Measurements from ENCODE around the gene CD6. TPM values are rescaled to one million over a fixed set of nuclear protein-coding genes. Genes with fewer than 3 reads are reported as not detected.

The CD6 gene
- total RNA-seq, 1 experiment from 2014 or later: not detected

GRCh38 chr11:60926500-60926899 lies 45.0 kb upstream of the CD6 start:
- Histone ChIP-seq H3K4me1 (ENCODE audit: low read length) (peaks cover 34% of the 10 kb centered on the region), H3K9ac (ENCODE audit: low read length) (no peak overlapping the region), H4K20me1 (ENCODE audit: insufficient read depth, low read depth, low read length) (no peaks in the 10 kb centered on the region), H3K9me3 (ENCODE audit: low read length) (no peaks in the 10 kb centered on the region), H3K79me2 (ENCODE audit: low read length) (no peaks in the 10 kb centered on the region), H3K27ac (ENCODE audit: low read length) (no peak overlapping the region), H3K36me3 (ENCODE audit: insufficient read depth, low read length) (no peaks in the 10 kb centered on the region), H3K4me2 (ENCODE audit: low read depth, low read length, poor library complexity, severe bottlenecking) (no peak overlapping the region), H3K9me2 (replicated peaks; ENCODE audit: insufficient read depth, low read length) (no peaks in the 10 kb centered on the region), H3K27me3 (ENCODE audit: low read length) (no peaks in the 10 kb centered on the region), H3K4me3 (ENCODE audit: low read length) (no peak overlapping the region), H2AFZ (ENCODE audit: low read length) (no peak overlapping the region)
- no peak for DNase-seq

- Histone ChIP-seq H3K27me3 (ENCODE audit: low read length) (no peaks in the 10 kb centered on the region), H3K9ac (ENCODE audit: low read length) (no peak overlapping the region), H4K20me1 (ENCODE audit: insufficient read depth, low read depth, low read length) (no peaks in the 10 kb centered on the region), H3K9me2 (replicated peaks; ENCODE audit: insufficient read depth, low read length) (no peaks in the 10 kb centered on the region), H3K9me3 (ENCODE audit: low read length) (no peaks in the 10 kb centered on the region), H3K27ac (ENCODE audit: low read length) (no peak overlapping the region), H3K36me3 (ENCODE audit: insufficient read depth, low read length) (no peaks in the 10 kb centered on the region), H3K4me3 (ENCODE audit: low read length) (no peak overlapping the region), H3K79me2 (ENCODE audit: low read length) (no peaks in the 10 kb centered on the region), H2AFZ (ENCODE audit: low read length) (no peak overlapping the region), H3K4me1 (ENCODE audit: low read length) (peaks cover 41% of the 10 kb centered on the region), H3K4me2 (ENCODE audit: low read depth, low read length, poor library complexity, severe bottlenecking) (no peak overlapping the region)
- DNase-seq: no peak
Measured at GRCh38 chr11:60927061-60927592, 44.4 kb upstream of the CD6 start.

GRCh38 chr11:60927600-60927999 lies 43.9 kb upstream of the CD6 start:
- Histone ChIP-seq H3K27me3 (ENCODE audit: low read length) (no peaks in the 10 kb centered on the region), H3K79me2 (ENCODE audit: low read length) (no peaks in the 10 kb centered on the region)

GRCh38 chr11:60928563-60929001 lies 42.9 kb upstream of the CD6 start:
- H3K4me2 ChIP-seq (ENCODE audit: low read depth, low read length, poor library complexity, severe bottlenecking): no peak overlapping the region
- no peaks in the 10 kb centered on the region for H3K79me2 ChIP-seq (ENCODE audit: low read length)
- H3K9ac ChIP-seq (ENCODE audit: low read length): no peak overlapping the region
- H3K36me3 ChIP-seq (ENCODE audit: insufficient read depth, low read length): no peaks in the 10 kb centered on the region
- DNase-seq: no peak
- no peaks in the 10 kb centered on the region for H3K9me2 ChIP-seq (replicated peaks; ENCODE audit: insufficient read depth, low read length)
- H3K27ac ChIP-seq (ENCODE audit: low read length): no peak overlapping the region
- H3K9me3 ChIP-seq (ENCODE audit: low read length): no peaks in the 10 kb centered on the region
- no peak overlapping the region for H2AFZ ChIP-seq (ENCODE audit: low read length)
- H3K27me3 ChIP-seq (ENCODE audit: low read length): no peaks in the 10 kb centered on the region
- H3K4me1 ChIP-seq (ENCODE audit: low read length): peaks cover 52% of the 10 kb centered on the region
- H4K20me1 ChIP-seq (ENCODE audit: insufficient read depth, low read depth, low read length): no peaks in the 10 kb centered on the region
- H3K4me3 ChIP-seq (ENCODE audit: low read length): no peak overlapping the region

More at GRCh38 chr11:60927600-60927999, 43.9 kb upstream of the CD6 start:
- H3K9me2 ChIP-seq (replicated peaks; ENCODE audit: insufficient read depth, low read length): no peaks in the 10 kb centered on the region
- H3K4me2 ChIP-seq (ENCODE audit: low read depth, low read length, poor library complexity, severe bottlenecking): no peak overlapping the region
- H3K27ac ChIP-seq (ENCODE audit: low read length): no peak overlapping the region
- H2AFZ ChIP-seq (ENCODE audit: low read length): no peak overlapping the region
- H3K4me1 ChIP-seq (ENCODE audit: low read length): peaks cover 45% of the 10 kb centered on the region
- no peak overlapping the region for H3K9ac ChIP-seq (ENCODE audit: low read length)
- H3K4me3 ChIP-seq (ENCODE audit: low read length): no peak overlapping the region
- no peak for DNase-seq
- H4K20me1 ChIP-seq (ENCODE audit: insufficient read depth, low read depth, low read length): no peaks in the 10 kb centered on the region
- H3K9me3 ChIP-seq (ENCODE audit: low read length): no peaks in the 10 kb centered on the region
- no peaks in the 10 kb centered on the region for H3K36me3 ChIP-seq (ENCODE audit: insufficient read depth, low read length)

- H3K4me1 ChIP-seq (ENCODE audit: low read length): peaks cover 42% of the 10 kb centered on the region
Measured at GRCh38 chr11:60929764-60930163, 41.7 kb upstream of the CD6 start.

GRCh38 chr11:60930394-60930793 lies 41.1 kb upstream of the CD6 start:
- no peak overlapping the region for H3K9ac ChIP-seq (ENCODE audit: low read length)
- no peaks in the 10 kb centered on the region for H3K9me2 ChIP-seq (replicated peaks; ENCODE audit: insufficient read depth, low read length)
- H4K20me1 ChIP-seq (ENCODE audit: insufficient read depth, low read depth, low read length): no peaks in the 10 kb centered on the region
- H3K79me2 ChIP-seq (ENCODE audit: low read length): no peaks in the 10 kb centered on the region
- no peak overlapping the region for H2AFZ ChIP-seq (ENCODE audit: low read length)
- DNase-seq: no peak
- no peak overlapping the region for H3K27ac ChIP-seq (ENCODE audit: low read length)
- H3K4me2 ChIP-seq (ENCODE audit: low read depth, low read length, poor library complexity, severe bottlenecking): no peak overlapping the region
- peaks cover 35% of the 10 kb centered on the region for H3K4me1 ChIP-seq (ENCODE audit: low read length)
- no peaks in the 10 kb centered on the region for H3K9me3 ChIP-seq (ENCODE audit: low read length)
- H3K36me3 ChIP-seq (ENCODE audit: insufficient read depth, low read length): no peaks in the 10 kb centered on the region
- no peaks in the 10 kb centered on the region for H3K27me3 ChIP-seq (ENCODE audit: low read length)
- H3K4me3 ChIP-seq (ENCODE audit: low read length): no peak overlapping the region

More at GRCh38 chr11:60929764-60930163, 41.7 kb upstream of the CD6 start:
- Histone ChIP-seq H3K9me3 (ENCODE audit: low read length) (no peaks in the 10 kb centered on the region), H3K4me2 (ENCODE audit: low read depth, low read length, poor library complexity, severe bottlenecking) (no peak overlapping the region), H3K27me3 (ENCODE audit: low read length) (no peaks in the 10 kb centered on the region), H3K36me3 (ENCODE audit: insufficient read depth, low read length) (no peaks in the 10 kb centered on the region), H3K4me3 (ENCODE audit: low read length) (no peak overlapping the region), H3K27ac (ENCODE audit: low read length) (no peak overlapping the region), H3K9ac (ENCODE audit: low read length) (no peak overlapping the region), H3K79me2 (ENCODE audit: low read length) (no peaks in the 10 kb centered on the region), H4K20me1 (ENCODE audit: insufficient read depth, low read depth, low read length) (no peaks in the 10 kb centered on the region), H2AFZ (ENCODE audit: low read length) (no peak overlapping the region), H3K9me2 (replicated peaks; ENCODE audit: insufficient read depth, low read length) (no peaks in the 10 kb centered on the region)
- DNase-seq: no peak

GRCh38 chr11:60931917-60932316 lies 39.6 kb upstream of the CD6 start:
- H2AFZ ChIP-seq (ENCODE audit: low read length): peak overlapping the region; percentile 88; the same call in 1 of the 2 replicates
- peak overlapping the region; percentile 56 for H3K4me3 ChIP-seq (ENCODE audit: low read length)
- H4K20me1 ChIP-seq (ENCODE audit: insufficient read depth, low read depth, low read length): no peaks in the 10 kb centered on the region
- no peaks in the 10 kb centered on the region for H3K9me2 ChIP-seq (replicated peaks; ENCODE audit: insufficient read depth, low read length)
- peak overlapping the region; percentile 97 for H3K27ac ChIP-seq (ENCODE audit: low read length)
- no peaks in the 10 kb centered on the region for H3K79me2 ChIP-seq (ENCODE audit: low read length)
- no peaks in the 10 kb centered on the region for H3K36me3 ChIP-seq (ENCODE audit: insufficient read depth, low read length)
- H3K9ac ChIP-seq (ENCODE audit: low read length): peak overlapping the region; percentile 69
- peaks cover 28% of the 10 kb centered on the region for H3K4me1 ChIP-seq (ENCODE audit: low read length)
- H3K27me3 ChIP-seq (ENCODE audit: low read length): no peaks in the 10 kb centered on the region
- DNase-seq: peak; percentile 80
- peak overlapping the region; percentile 79 for H3K4me2 ChIP-seq (ENCODE audit: low read depth, low read length, poor library complexity, severe bottlenecking)
- H3K9me3 ChIP-seq (ENCODE audit: low read length): no peaks in the 10 kb centered on the region

GRCh38 chr11:60932605-60933356 lies 38.7 kb upstream of the CD6 start:
- Histone ChIP-seq H2AFZ (ENCODE audit: low read length) (no peak overlapping the region), H4K20me1 (ENCODE audit: insufficient read depth, low read depth, low read length) (no peaks in the 10 kb centered on the region), H3K27me3 (ENCODE audit: low read length) (no peaks in the 10 kb centered on the region), H3K36me3 (ENCODE audit: insufficient read depth, low read length) (no peaks in the 10 kb centered on the region), H3K4me3 (ENCODE audit: low read length) (no peak overlapping the region; the same call in none of the 2 replicates), H3K4me1 (ENCODE audit: low read length) (peaks cover 28% of the 10 kb centered on the region), H3K9me3 (ENCODE audit: low read length) (no peaks in the 10 kb centered on the region), H3K79me2 (ENCODE audit: low read length) (no peaks in the 10 kb centered on the region), H3K9ac (ENCODE audit: low read length) (peak overlapping the region; percentile 69), H3K9me2 (replicated peaks; ENCODE audit: insufficient read depth, low read length) (no peaks in the 10 kb centered on the region), H3K27ac (ENCODE audit: low read length) (peak overlapping the region; percentile 97), H3K4me2 (ENCODE audit: low read depth, low read length, poor library complexity, severe bottlenecking) (peak overlapping the region; percentile 79)
- DNase-seq: peak; percentile 87

Measured in Karpas-422 (cell line).